Measurements from ENCODE around the gene CADM2.
"Not testable (repeated sequence)": the region's sequence is repeated elsewhere in the genome, so short reads cannot be mapped to it uniquely, and the experiment has no call there.

Gene CADM2

DNA sequence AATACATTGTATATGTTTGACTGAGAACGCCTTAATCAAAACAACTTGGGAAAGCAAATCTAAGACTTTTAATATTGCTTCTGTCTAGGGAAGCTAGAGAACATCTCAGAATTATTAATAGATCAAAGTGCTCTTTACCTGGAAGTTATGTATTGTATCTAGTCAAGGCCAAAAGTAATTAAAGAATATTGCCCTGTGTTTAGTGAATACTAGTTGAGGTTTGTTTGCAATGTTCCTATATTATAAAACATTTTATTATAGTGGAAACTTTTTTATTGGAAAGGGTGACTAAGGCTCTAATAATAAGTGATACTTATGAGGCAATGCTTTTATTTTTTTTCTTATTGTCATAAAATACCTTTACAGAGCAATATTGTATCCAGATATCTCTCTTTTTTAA is 118.2 kb downstream of the CADM2 start:
- no peak for DNase-seq (ENCODE audit: low read depth)

GRCh38 chr3:85081191-85081906 is 122.6 kb downstream of the CADM2 start:
- peak; percentile 29 for DNase-seq (ENCODE audit: low read depth)

- no peak for DNase-seq (ENCODE audit: low read depth)
Measured at GRCh38 chr3:85090495-85090894, 131.7 kb downstream of the CADM2 start.

- DNase-seq (ENCODE audit: low read depth) = no peak
Measured at GRCh38 chr3:85100316-85100715, 141.5 kb downstream of the CADM2 start.

- no peak for DNase-seq (ENCODE audit: low read depth)
Measured at GRCh38 chr3:85102781-85103180, 144.0 kb downstream of the CADM2 start.

DNA sequence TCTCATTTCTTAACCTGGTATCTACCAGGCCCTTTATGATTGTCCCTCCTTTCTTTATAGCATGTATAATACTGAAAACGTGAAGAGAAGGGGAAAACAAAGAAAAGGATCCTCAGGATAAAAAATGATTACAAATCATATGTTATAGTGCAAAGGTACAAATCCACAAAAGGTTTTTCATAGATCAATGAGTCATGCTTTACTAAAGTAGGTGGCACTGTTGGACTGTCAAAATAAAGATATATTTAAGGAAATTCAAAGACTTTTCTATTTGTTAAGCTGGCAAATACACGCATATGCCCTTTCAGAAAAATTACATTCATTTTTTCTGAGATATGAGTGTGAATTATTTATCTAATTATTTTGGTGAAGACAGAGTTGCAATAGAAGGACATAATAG is 151.6 kb downstream of the CADM2 start:
- no peak for DNase-seq (ENCODE audit: low read depth)

DNA sequence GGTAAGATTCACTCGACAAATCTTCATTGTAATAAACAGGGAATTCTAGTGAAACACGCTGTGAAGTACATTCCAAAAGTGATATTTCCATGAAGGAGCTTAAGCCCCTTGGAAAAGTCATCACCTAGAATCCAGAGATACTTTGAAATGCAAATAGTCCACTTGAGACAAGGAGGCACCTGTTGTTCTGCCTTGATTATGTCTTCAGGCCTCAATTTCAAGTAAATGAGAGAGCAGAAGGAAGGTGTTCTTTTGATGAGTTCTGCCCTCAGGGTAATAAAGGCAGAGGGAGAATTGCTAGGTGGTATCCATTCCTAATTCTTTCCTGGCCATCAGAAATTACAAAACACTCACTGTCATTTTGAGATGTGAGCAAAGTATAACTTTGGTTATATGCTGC is 162.1 kb downstream of the CADM2 start:
- no peak for DNase-seq (ENCODE audit: low read depth)

DNA sequence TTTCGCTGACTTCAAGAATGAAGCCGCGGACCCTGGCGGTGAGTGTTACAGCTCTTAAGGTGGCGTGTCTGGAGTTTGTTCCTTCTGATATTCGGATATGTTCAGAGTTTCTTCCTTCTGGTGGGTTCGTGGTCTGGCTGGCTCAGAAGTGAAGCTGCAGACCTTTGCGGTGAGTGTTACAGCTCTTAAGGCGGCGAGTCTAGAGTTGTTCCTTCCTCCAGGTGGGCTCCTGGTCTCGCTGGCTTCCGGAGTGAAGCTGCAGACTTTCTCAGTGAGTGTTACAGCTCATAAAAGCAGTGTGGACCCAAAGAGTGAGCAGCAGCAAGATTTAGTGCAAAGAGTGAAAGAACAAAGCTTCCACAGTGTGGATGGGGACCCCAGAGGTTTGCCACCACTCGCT is 174.1 kb downstream of the CADM2 start:
- not testable (repeated sequence) for DNase-seq (ENCODE audit: low read depth)

GRCh38 chr3:85133691-85134420 is 175.1 kb downstream of the CADM2 start:
- DNase-seq (ENCODE audit: low read depth) = not testable (repeated sequence)

DNA sequence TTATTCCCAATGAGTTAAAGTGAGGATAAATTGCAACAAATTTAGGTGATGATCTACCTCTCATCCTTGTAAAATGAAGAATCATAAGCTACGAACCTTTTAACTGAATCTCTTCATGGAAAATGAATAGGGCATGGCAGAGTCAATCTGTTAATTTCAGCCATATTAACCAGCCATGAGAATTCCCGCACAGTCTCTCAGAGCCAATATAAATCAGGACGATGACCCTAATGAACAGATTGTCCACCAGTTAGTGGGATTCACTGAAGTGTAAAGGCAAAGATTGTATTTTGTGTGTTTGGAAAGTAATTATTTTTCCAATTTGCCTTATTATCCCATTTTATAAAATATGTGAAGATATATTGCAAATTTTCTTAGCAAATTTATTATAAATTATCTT is 183.8 kb downstream of the CADM2 start:
- no peak for DNase-seq (ENCODE audit: low read depth)

- no peak for DNase-seq (ENCODE audit: low read depth)
Measured at GRCh38 chr3:85148036-85148435, 189.2 kb downstream of the CADM2 start.

DNA sequence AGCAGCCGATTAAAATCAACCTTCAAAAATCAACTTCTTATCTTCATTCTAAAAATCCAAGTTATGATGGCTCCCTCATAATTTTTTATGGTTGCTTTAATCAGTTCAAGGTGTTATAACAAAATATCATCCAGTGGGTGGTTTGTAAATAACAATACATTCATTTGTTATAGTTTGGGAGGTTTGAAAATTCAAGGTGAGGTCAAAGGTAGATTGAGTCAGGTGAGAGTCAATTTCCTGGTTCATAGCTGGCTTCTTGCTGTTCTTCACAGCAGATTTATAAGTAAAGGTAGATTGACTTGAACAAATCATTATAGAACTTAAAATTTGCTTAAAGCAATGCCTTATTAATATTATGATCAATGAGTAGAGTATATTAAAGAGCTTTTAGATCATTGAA is 192.8 kb downstream of the CADM2 start:
- DNase-seq (ENCODE audit: low read depth) = no peak

DNA sequence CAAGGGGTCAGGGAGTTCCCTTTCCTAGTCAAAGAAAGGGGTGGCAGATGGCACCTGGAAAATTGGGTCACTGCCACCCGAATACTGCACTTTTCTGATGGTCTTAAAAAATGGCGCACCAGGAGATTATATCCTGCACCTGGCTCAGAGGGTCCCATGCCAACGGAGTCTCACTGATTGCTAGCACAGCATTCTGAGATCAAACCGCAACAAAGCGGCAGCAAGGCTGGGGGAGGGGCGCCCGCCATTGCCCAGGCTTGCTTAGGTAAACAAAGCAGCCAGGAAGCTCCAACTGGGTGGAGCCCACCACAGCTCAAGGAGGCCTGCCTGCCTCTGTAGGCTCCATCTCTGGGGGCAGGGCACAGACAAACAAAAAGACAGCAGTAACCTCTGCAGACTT is 194.5 kb downstream of the CADM2 start:
- not testable (repeated sequence) for DNase-seq (ENCODE audit: low read depth)

- DNase-seq (ENCODE audit: low read depth) = no peak
Measured at GRCh38 chr3:85159376-85159775, 200.6 kb downstream of the CADM2 start.

DNA sequence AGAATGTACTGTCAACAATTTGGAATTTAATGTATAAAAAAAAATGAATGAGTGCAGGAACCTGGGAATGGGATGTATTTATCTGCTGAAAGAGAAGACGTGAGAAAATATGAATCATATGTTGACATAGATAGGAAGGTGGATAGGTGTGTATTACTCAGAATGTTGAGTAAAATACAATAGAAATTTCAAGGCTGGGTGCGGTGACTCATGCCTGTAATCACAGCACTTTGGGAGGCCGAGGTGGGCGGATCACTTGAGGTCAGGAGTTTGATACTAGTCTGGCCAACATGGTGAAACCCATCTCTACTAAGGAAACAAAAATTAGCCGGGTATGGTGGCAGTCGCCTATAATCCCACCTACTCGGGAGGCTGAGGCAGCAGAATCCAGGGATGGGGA is 202.8 kb downstream of the CADM2 start:
- DNase-seq (ENCODE audit: low read depth) = no peak

GRCh38 chr3:85162905-85163304 is 204.1 kb downstream of the CADM2 start:
- DNase-seq (ENCODE audit: low read depth) = no peak

DNA sequence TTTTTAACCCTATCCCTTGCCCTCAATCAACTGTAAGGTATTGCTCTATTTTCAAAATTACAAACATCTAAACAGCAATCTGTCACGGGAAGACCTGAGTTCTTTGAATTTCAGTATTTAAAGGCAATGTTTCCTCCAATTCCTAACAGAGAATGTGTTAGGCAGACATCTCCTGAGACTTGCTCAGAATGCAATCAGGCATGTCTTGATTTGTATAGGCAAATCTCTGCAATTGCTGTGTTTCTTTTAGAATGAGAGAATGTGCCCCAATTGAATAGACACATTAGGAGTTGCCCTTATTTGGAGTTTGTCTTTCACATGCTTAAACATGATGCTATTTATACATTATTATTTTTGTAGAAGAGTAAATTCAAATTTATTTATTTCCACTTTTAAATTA is 205.6 kb downstream of the CADM2 start:
- no peak for DNase-seq (ENCODE audit: low read depth)

GRCh38 chr3:85167576-85167975 is 208.8 kb downstream of the CADM2 start:
- no peak for DNase-seq (ENCODE audit: low read depth)

DNA sequence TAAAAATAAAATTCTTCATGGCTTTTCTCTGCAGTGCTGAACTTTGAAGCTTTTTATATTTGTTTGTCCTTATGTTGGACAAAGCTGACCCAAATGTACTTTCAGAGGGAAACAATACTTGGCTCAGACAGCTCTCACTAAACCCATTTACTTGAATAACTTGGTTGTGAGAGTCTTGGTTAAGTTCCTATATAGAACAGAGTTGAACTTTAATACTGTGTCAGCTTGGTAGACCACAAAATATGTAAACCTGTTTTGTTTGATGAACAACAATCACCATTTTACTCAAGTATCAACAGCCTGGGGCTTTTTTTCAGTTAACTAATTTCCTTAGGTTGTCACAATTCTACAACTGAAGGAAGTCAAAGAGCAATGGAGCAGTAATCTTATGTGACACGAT is 211.9 kb downstream of the CADM2 start:
- DNase-seq (ENCODE audit: low read depth) = no peak

DNA sequence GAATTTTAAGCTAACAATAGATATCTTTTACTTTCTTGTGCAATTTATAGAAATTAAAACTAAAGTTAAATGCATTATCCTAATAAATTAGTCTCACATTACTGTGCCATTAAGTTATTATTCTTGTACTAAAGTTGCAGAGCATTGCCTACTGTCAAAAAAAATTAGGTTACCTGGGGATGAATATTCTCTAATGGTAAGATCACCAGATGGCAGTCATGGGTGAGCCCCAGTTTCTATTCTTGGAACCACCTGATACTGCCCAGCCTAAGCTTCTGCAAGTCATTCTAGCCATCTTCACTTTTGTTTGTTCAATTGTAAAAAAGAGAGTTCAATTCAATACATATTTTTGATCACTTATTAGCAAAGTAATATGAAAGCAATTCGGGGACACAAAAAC is 213.2 kb downstream of the CADM2 start:
- no peak for DNase-seq (ENCODE audit: low read depth)

DNA sequence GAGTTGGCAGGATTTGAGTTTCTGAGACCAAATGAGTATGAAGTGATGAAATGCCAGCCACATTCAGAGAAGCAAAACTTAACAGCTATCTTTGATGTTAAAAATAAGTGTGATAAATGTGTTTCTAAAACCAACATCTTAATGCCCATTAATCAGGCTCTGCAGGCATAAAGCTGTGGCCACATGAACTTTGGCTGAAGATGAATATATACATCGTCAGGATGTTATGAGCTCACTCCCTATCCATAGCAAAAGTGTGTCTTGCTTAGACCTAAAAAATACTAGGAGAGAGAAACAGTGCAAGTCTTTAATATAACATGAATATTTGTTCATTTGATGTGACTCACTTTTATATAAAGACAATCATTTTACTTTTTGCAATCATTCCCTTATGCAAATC is 218.0 kb downstream of the CADM2 start:
- DNase-seq (ENCODE audit: low read depth) = no peak

- no peak for DNase-seq (ENCODE audit: low read depth)
Measured at GRCh38 chr3:85182975-85183752, 224.4 kb downstream of the CADM2 start.

GRCh38 chr3:85185495-85185894 is 226.7 kb downstream of the CADM2 start:
- no peak for DNase-seq (ENCODE audit: low read depth)

All from fibroblast of gingiva (primary cell).